Uterus (tissue), 4 donors: ENCODE results near the gene TAF5. TPM values are rescaled to one million over a fixed set of nuclear protein-coding genes. Genes with fewer than 3 reads are reported as not detected.

Experiments
- DNase-seq, 2 donors: peaks; one replicate each; pipeline ENCODE4 v3.0.0-alpha.2; 2019 to 2020
- H3K27ac ChIP-seq, 2 donors: fragments of 200-600 bp; sonication (generic); 1 replicate in 1 of 2; 2 replicates in 1 of 2; pipeline ENCODE4 v1.5.1; 2016 to 2018
- H3K27me3 ChIP-seq, 2 donors: fragments of 200-600 bp; sonication (generic); one replicate each; pipeline ENCODE4 v1.5.1; 2018 to 2019; ENCODE audit warnings: control low read depth in 1 of 2
- H3K36me3 ChIP-seq, 2 donors: fragments of 200-600 bp; sonication (generic); one replicate each; pipeline ENCODE4 v1.5.1; 2019; ENCODE audit warnings: control low read depth in 1 of 2
- H3K4me1 ChIP-seq, 2 donors: fragments of 200-600 bp; sonication (generic); one replicate each; pipeline ENCODE4 v1.5.1; 2018 to 2019; ENCODE audit warnings: control low read depth in 1 of 2
- H3K4me3 ChIP-seq, 2 donors: fragments of 200-600 bp; sonication (generic); 1 replicate in 1 of 2; 2 replicates in 1 of 2; pipeline ENCODE4 v1.5.1; 2018 to 2019; ENCODE audit warnings: mild to moderate bottlenecking in 1 of 2
- H3K9me3 ChIP-seq, 2 donors: fragments of 200-600 bp; sonication (generic); one replicate each; pipeline ENCODE4 v1.5.1; 2019; ENCODE audit warnings: control low read depth in 1 of 2
- POLR2A ChIP-seq, 2 donors: fragments of 450-650 bp; IDR thresholded peaks; one replicate each; pipeline ENCODE4 v1.6.1; 2016; ENCODE audit warnings: antibody characterized with exemption in 2 of 2, mild to moderate bottlenecking in 1 of 2, moderate library complexity in 1 of 2
- intact Hi-C: fragments of 100-400 bp; cut with DNase I; formaldehyde crosslinking; loops from one replicate; pipeline ENCODE4 v1.15.1; 2023; ENCODE audit warnings: low total_unique reads
- total RNA-seq, 4 donors: library from RNA; depleted of rRNA in 3 of 4; stranded (reverse); fragments of >200 nt in 3 of 4; gene quantifications; one replicate each; pipeline versions ENCODE4 v1.1.0 to v1.2.4, GENCODE V29; 2014 to 2023
- TF ChIP-seq, protein P1 (sequence below), 4 experiments: fragments of 200-600 bp in 2 of 4; fragments of 450-650 bp in 2 of 4; sonication (generic) in 2 of 4; IDR thresholded peaks; one replicate each; pipeline ENCODE4 v1.5.1; 2016 to 2019; ENCODE audit warnings: antibody characterized with exemption in 4 of 4, mild to moderate bottlenecking in 2 of 4, moderate library complexity in 1 of 4
- donor health status: DM: yes; HTN: yes; CAD: no.

The TAF5 gene
- 1 to 10 TPM; 1.8 to 8.6 (median 6.0) TPM for total RNA-seq

DNA sequence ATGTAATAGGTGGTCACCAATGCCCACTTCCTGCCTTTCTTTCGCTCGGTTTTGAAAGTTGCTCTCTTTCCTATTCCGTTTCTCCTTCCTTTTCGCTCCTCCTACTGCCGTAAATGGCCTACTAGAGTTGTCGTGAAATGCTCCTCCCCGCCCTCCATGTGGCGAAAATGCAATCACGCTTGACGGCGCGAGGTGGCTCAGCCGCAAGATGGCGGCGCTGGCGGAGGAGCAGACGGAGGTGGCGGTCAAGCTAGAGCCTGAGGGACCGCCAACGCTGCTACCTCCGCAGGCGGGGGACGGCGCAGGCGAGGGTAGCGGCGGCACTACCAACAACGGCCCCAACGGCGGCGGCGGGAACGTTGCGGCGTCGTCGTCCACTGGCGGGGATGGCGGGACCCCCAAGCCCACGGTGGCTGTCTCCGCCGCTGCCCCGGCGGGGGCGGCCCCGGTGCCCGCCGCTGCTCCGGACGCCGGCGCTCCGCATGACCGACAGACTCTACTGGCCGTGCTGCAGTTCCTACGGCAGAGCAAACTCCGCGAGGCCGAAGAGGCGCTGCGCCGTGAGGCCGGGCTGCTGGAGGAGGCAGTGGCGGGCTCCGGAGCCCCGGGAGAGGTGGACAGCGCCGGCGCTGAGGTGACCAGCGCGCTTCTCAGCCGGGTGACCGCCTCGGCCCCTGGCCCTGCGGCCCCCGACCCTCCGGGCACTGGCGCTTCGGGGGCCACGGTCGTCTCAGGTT is at the start of gene TAF5:
TSS of gene TAF5 (plus strand) at position 195 of the 737 bp plus-strand sequence. CDS start at position 209, 14 bp downstream.
- Histone ChIP-seq H3K27ac (peak within 1 kb of the TSS; percentile 80 to 85), H3K27me3 (no peaks in the 10 kb centered on the region), H3K36me3 (no peaks in the 10 kb centered on the region), H3K9me3 (no peaks in the 10 kb centered on the region), H3K4me3 (peak within 1 kb of the TSS; percentile 75 to 76), H3K4me1 (peaks cover 0 to 10% of the 10 kb centered on the region in 2 donors)
- DNase-seq = peak; percentile 89 to 92
- TF ChIP-seq, protein P1, sequence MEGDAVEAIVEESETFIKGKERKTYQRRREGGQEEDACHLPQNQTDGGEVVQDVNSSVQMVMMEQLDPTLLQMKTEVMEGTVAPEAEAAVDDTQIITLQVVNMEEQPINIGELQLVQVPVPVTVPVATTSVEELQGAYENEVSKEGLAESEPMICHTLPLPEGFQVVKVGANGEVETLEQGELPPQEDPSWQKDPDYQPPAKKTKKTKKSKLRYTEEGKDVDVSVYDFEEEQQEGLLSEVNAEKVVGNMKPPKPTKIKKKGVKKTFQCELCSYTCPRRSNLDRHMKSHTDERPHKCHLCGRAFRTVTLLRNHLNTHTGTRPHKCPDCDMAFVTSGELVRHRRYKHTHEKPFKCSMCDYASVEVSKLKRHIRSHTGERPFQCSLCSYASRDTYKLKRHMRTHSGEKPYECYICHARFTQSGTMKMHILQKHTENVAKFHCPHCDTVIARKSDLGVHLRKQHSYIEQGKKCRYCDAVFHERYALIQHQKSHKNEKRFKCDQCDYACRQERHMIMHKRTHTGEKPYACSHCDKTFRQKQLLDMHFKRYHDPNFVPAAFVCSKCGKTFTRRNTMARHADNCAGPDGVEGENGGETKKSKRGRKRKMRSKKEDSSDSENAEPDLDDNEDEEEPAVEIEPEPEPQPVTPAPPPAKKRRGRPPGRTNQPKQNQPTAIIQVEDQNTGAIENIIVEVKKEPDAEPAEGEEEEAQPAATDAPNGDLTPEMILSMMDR (IDR thresholded peaks at IDR 0.05) = peak in 2 of 4 experiments; percentile 35
- TF ChIP-seq POLR2A (IDR thresholded peaks at IDR 0.05) = peak; percentile 91 to 95
- intact Hi-C loops = no loop called here

DNA sequence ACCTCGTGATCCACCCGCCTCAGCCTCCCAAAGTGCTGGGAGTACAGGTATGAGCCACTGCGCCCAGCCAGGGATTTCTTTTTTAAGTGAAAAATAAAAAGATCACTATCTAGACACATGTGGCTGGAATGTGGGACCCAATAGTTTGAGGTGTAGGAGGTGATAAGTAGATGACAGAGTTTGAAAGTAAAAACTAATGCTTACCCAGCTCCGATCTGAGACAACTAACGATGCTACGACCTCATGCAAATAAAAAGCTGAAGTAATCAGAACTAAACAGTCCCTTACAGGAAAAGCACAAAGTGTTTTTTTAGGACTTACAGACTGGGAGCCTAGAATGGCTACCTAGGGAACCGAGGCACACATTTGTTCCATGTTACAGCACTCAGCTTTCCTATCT is 39.9 kb upstream of the TAF5 start:
- intact Hi-C loops = no loop called here
- H3K36me3 ChIP-seq = no peaks in the 10 kb centered on the region
- no peak overlapping the region for H3K4me3 ChIP-seq
- H3K9me3 ChIP-seq = no peaks in the 10 kb centered on the region
- no peaks in the 10 kb centered on the region for H3K4me1 ChIP-seq
- DNase-seq = no peak
- H3K27me3 ChIP-seq = no peaks in the 10 kb centered on the region
- TF ChIP-seq POLR2A (IDR thresholded peaks at IDR 0.05) = no peak
- TF ChIP-seq, protein P1 (IDR thresholded peaks at IDR 0.05) = no peak
- H3K27ac ChIP-seq = no peak overlapping the region

- intact Hi-C loops = no loop called here
- no peak for DNase-seq
Measured at GRCh38 chr10:103333934-103334520, 33.7 kb upstream of the TAF5 start.

GRCh38 chr10:103334567-103334966 is 33.2 kb upstream of the TAF5 start:
- no peak for DNase-seq
- no peaks in the 10 kb centered on the region for H3K9me3 ChIP-seq
- TF ChIP-seq, protein P1 (IDR thresholded peaks at IDR 0.05) = no peak
- no peak for TF ChIP-seq POLR2A (IDR thresholded peaks at IDR 0.05)
- H3K36me3 ChIP-seq = no peaks in the 10 kb centered on the region
- no peaks in the 10 kb centered on the region for H3K4me1 ChIP-seq
- H3K4me3 ChIP-seq = no peak overlapping the region
- H3K27ac ChIP-seq = no peak overlapping the region
- intact Hi-C loops = no loop called here
- H3K27me3 ChIP-seq = no peaks in the 10 kb centered on the region

More at GRCh38 chr10:103333934-103334520, 33.7 kb upstream of the TAF5 start:
- Histone ChIP-seq H3K4me1 (no peaks in the 10 kb centered on the region), H3K36me3 (no peaks in the 10 kb centered on the region), H3K9me3 (no peaks in the 10 kb centered on the region), H3K27ac (no peak overlapping the region), H3K27me3 (no peaks in the 10 kb centered on the region), H3K4me3 (no peak overlapping the region)
- no peak for TF ChIP-seq POLR2A (IDR thresholded peaks at IDR 0.05)
- TF ChIP-seq, protein P1 (IDR thresholded peaks at IDR 0.05) = peak; percentile 26 to 57 (median 49)

DNA sequence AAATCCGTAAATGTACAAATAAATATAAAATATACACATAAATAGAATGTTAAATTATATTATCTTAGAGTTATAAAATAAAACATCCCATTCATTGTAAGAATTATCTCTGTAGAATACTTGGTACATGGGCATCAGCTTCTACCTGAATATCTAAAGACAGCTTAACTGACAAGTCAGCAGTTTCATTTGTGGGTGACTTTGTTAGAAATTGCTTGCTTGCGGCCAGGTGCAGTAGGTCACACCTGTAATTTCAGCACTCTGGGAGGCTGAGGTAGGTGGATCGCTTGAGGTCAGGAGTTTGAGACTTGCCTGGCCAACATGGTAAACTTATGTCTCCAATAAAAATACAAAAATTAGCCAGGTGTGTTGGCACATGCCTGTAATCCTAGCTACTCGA is 31.4 kb upstream of the TAF5 start:
- DNase-seq = no peak
- no peaks in the 10 kb centered on the region for H3K4me1 ChIP-seq
- intact Hi-C loops = no loop called here
- H3K27ac ChIP-seq = no peak overlapping the region
- H3K27me3 ChIP-seq = no peaks in the 10 kb centered on the region
- no peaks in the 10 kb centered on the region for H3K36me3 ChIP-seq
- H3K9me3 ChIP-seq = no peaks in the 10 kb centered on the region
- no peak for TF ChIP-seq POLR2A (IDR thresholded peaks at IDR 0.05)
- TF ChIP-seq, protein P1 (IDR thresholded peaks at IDR 0.05) = no peak
- H3K4me3 ChIP-seq = no peak overlapping the region
